Forelimb muscle (tissue), 1 donor: Measurements from ENCODE around the gene RPS6KA4. TPM values are rescaled to one million over a fixed set of nuclear protein-coding genes. Genes with fewer than 3 reads are reported as not detected.
"Not testable (repeated sequence)": the region's sequence is repeated elsewhere in the genome, so short reads cannot be mapped to it uniquely, and the experiment has no call there.

Experiments used
- DNase-seq: peaks from one replicate; pipeline ENCODE4 v3.0.0-alpha.2; 2013; ENCODE audit warnings: low read depth
- polyA plus RNA-seq: library from polyadenylated mRNA; unstranded; fragments of 120-200 nt; gene quantifications from one replicate; pipeline ENCODE4 v1.2.1, GENCODE V29; 2013; ENCODE audit not compliant: insufficient read length

Gene RPS6KA4
- polyA plus RNA-seq, 1 donor: 12.3 TPM

DNA sequence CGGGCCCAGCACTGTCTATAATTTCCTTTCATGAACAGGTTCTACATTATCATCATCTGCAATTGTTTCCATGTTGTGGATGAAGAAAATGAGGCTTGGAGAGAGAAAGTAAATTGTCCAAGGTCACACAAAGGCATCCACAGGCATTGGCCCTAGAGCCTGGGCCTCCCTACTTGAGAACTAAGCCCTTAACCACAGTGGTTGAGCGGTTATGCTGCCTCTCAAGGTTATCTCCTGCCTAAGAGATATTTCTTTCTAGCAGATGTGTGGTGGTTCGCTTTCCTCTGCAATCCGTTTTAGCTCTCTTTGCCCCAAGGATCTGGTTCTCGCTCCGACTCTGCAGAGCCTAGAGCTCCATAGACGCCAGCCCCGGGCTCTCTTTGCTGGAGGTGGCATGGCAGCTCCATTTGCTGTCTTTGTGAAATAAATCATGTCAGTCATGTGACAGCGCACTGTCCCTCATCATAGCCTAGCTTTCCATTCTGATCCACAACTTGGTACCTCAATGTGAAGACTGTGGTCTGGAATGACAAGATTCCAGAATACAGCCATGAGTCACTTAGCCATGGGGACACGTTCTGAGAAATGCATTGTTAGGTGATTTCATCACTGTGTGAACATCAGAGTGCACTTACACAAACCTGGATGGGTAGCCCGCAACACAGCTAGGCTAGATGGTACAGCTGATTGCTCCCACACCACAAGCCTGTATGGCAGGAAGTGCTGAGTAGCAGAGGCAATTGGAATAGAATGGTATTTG lies 27.2 kb downstream of the RPS6KA4 start:
- no peak for DNase-seq

DNA sequence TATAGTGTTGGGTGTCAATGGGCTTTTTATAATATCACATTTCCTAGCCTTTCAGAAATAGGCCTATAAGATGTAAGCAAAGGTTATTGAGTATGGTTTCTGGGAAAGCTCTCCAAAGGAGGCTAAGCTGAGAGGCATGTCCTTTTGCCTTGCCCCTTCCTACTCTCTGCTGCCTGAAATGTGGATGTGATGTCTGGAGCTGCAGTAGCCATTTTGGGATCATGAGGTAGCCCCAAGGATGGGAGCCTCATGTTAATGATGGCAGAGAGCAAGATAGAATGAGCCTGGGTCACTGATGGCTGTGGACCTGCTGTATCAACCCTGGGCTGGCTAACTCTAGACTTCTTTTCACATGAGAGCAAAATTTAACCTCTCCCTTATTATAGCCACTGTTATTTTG lies 29.0 kb downstream of the RPS6KA4 start:
- no peak for DNase-seq

DNA sequence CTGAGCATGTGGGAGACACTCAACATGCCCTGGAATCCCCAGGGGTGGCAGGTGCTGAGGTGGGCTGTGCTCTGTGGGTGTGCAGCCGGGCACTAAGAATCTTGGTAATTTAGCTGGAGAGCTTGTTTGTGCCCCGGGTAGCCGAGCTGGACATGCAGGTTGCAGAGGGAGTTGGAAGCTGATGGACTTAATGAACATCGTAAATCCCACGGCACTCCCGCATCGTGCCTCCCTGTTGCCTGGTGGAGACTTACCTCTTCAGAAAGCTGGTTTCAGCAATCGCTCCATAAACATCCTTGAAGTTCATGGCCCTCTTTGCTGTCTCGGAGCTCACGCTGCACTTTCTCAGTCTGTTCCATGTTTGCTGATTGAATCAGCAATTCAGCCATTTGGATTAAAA lies 29.9 kb downstream of the RPS6KA4 start:
- DNase-seq: no peak

DNA sequence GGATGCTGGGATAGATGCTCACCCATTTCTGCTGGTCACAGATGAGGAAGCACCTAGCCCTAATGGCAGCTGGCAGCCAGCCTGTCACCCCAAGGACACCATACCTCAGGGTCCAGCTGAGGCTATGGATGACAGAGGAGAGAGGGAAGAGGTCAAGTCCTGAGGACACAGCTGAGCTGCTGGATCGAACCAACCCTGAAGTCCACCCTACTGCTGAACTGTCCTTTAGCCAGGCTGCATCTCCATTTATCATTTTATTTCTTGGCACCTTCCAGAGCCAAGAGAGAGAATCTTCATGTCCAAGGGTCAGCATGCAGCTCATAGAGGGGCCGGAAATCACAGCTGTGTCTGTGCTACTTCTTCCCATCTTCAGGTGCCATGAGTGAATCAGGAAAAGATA lies 30.9 kb downstream of the RPS6KA4 start:
- no peak for DNase-seq

DNA sequence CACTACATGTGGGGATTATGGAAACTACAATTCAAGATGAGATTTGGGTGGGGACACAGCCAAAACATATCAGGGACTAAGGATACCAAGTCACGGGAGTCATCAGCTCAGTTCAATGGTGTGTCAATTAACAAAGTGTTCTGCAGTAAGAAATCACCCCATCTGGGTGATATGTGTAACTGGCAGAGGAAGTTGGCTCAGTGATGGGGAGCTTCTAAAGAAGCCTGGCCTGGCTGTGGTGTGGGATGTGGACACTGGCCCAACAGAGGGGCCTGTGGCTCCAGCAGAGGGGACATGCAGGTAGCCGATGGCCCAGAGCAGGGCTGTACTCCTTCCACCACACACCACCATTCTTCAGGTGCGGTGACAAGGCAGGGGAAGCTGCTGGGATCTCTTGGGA lies 31.6 kb downstream of the RPS6KA4 start:
- DNase-seq: no peak

DNA sequence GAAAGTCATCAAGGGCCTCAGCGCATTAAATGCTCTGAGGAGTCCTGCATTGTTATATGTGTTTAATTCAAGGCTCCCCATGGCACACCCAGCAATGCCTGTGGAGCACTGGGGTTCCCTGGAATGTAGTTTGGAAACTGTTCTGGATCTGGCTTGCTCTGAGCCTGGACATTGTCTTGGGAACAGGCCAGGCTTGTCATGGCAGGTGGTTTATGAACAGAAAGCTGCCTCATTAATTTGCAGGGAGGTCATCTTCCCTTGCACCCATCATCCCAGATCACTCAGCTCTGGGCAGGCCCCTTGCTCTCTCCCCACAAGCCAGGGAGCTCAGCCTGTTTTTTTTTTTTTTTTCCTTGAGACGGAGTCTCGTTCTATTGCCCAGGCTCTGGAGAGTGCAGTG lies 32.9 kb downstream of the RPS6KA4 start:
- DNase-seq: no peak

DNA sequence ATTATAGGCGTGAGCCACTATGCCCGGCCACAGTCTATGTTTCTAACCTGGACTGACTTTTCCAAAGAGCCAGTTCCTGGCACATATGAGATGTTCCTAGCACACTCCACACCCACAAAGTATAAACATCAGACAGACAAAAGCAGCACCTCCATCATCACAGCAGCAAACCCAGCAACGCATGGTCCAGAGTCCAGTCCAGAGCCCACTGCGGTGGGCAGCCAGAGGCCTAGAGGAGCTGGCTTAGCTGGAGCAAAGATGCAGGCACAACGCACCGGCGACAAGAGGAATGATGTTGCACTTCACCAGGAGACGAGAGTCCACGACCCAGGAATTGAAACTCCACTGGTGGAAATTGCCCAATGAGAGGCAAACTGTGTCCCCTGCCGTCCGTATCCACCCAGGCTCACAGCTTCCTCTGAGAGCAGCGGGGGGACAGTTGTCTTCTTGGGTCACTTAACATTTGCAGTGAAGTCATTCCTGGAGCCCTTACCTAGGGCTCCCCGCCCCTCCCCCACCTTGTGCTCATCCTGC lies 36.6 kb downstream of the RPS6KA4 start:
- DNase-seq: no peak

DNA sequence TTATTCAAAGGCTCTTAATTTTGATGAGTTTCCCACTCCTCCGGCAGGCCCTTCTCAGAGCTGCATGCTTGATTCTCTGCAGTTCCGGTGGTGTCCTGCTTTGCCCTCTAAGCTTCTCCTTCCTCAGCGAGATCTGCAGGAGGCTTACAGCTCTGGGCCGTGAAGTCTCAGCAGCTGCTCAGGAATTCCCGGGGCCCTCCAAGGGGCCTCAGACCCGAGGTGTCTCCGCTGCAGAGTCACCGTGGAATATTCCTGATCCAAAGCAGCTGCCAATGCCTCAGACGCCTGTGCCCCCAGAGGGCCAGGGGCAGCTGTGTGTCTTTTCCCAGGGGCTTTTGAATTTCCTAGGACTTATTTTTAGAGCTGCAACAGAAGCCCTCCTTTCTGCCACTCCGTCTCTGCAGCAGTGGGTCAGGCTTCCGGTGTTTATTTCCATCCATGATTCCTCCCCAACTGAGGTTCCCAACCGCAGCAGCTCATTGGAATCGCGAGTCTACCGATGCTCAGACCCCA lies 37.2 kb downstream of the RPS6KA4 start:
- no peak for DNase-seq

DNA sequence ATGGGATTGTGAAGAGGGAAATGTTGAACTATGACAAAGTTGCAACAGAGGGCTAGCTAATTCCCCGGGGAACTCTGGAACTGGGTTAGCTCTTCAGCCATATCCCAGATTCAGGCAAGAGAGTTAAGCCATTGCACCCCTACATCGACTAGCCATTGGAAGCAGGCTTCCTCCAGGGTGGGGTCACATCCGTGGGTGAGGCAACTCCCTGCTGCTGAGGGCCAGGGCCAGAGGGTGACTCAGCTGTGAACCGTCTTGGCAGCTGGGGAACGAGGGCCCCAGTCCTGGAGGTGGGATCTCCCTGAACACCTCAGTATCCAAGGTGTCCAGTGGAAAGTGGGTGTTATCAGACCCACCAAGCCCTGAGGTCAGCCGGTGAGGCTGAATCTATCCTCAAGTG lies 41.1 kb downstream of the RPS6KA4 start:
- DNase-seq: no peak

DNA sequence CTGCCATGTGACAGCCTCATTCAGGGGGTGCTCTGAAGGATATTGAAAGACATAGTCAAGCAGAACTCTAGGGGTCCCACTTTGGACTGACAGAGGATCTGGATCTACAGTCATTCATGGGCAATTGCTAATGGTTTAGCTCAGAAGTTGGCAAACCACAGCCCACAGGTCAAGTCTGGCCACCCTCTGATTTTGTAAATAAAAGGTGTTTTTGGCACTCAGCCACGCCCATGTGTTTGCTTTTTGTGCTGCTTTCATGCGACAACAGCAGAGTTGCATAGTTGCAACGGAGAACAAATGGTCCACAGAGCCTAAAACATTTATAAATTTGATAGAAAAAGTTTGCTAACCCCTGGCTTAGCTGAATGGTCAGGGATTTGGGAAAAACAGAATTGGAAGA lies 41.7 kb downstream of the RPS6KA4 start:
- DNase-seq: no peak

DNA sequence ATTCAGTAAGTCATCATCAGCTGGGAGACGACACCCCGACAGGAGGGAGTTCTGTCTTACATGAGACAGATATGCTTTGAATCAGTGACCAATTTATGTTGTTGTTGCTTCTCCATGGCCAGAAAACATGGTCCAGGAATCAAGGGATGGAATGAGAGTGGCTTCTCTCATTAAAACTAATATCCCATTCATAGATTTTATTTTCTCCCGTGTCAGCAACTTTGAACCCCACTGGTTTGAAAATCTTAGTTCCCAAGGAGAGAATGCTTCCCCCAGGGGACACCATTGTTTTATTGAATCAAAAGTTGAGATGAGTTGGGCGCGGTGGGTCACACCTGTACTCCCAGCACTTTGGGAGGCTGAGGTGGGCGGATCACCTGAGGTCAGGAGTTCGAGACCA lies 42.8 kb downstream of the RPS6KA4 start:
- DNase-seq: no peak

DNA sequence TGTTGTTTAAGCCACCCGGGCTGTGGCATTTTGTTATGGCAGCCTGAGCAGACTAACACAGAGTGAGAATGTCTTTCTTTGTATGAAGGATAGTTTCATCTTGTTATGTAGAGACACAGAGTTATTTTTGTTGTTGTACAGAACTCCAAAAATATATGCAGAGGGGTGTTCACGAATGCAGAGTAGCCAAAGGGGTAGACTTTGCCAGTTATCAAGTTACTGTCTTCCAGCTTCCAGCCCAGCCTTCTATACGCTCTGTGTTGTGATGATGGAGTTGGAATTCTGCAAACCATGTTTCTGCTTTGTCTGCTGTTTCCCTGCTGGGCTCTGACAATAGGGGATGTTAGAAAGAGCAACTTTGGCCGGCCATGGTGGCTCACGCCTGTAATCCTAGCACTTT lies 44.1 kb downstream of the RPS6KA4 start:
- no peak for DNase-seq

DNA sequence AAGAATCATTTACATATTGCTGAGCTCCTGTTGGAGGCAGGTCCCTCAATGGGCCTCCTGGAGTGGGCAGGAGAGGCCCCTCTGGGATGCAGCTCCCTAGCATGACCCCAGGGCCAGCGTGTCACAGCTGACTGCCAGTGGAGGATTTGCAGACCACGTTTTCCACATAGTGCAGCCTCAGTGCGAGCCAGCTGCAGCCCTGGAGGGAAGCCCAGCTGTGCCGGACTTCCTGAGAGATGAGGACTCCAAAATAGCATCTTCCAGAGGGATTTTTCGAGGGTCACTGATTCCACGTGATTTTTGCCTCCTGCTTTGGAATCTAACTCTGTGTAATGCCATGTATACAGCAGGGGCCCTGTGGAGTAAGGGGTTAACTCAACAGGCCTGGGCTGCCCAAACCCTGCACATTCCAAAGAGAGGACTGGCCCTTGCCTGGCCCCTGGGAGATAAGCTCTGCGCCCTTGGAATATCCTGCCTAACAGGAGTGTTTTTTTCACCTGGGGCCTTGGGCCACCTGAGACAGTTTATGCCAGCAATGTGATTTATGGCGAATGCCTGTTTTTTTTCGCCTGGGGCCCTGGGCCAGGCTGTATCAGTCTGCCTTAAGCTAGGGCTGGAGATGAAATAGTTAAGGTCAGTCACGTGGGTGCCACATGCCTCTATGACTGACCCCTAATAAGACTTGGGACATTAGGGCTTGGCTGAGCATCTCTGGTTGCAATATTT lies 47.4 kb downstream of the RPS6KA4 start:
- DNase-seq: no peak

DNA sequence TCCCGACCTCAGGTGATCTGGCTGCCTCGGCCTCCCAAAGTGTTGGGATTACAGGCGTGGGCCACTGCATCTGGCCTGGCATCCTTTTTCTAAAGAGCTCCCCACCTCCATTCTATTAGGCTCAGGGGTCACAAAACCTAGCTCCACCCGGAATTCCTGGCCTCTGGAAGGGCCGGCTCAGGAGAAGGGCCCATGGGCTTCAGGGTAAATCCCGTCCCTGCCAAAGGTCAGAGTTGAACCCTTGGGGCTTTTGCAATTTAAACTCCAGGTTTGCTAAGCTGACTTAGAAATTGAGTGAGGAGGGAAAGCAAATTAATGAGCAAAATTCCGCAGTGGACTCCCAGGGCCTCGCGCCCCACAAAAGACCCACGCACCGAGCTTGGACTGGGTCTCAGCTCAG lies 48.3 kb downstream of the RPS6KA4 start:
- DNase-seq: no peak

DNA sequence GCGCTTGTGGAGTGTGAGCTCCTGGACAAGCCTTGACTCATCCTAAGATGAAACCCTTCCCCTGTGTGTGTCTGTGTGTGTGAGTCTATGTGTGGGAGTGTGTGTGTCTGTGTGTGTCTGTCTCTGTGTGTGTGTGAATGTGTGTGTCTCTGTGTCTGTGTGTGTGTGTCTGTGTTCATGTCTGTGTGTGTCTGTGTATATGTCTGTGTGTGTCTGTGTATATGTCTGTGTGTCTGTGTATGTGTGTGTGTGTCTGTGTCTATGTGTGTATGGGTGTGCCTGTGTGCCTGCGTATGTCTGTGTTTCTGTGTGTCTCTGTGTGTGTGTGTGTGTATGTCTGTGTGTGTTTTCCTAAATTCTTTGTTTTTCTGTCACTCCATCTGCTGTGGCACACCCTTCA lies 48.7 kb downstream of the RPS6KA4 start:
- DNase-seq: no peak

DNA sequence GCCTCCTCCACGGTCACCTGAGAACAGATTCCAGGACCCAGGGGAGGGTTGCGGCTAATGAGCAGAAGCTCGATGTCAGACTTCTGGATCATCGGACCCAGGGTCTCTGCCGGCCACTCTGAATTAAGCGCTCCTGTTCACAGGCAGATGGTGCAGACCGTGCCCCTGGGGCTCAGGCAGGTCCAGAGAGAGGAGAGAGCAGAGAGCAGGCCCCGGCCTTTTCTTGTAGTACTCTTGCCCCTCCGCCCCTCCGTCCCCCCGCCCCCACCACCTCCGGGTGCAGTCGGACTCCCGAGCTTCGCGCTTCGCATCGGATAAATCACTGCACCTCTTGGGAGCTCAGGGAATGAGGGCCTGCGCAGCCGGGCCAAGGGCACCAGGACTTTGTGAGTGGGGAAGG lies 50.3 kb downstream of the RPS6KA4 start:
- DNase-seq: no peak

DNA sequence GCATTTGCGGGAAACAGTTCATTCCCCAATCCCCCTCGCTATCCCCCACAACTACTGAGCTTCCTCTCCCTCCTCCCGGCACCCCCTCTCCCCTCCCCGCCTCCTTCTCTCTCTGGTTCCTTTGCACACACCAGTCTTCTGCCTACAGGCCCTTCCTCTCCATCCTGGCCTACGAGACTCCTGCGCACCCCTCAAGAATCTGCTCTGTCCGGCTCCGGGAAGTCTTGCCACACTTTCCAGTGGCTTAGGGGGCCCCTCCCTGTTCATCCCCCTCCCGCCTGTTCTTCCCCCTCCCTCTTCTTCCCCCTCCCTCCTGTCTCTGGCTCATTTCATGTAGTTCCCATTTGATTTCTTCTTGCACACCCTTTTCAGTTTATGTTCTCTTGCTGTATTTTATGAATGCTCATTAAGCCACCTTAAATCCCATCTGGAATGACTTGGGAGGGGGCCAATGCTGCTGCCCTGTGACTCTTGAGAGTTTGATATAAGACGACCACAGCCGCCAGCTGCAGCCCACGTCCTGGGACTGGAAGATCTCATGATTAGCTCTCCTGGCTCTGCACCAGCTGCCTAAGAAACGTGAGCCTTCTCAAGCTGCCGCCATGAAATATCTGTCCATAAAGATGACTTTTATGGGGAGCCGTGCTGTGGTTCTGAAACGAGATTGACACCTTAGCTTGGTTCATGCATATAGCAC lies 50.9 kb downstream of the RPS6KA4 start:
- no peak for DNase-seq

DNA sequence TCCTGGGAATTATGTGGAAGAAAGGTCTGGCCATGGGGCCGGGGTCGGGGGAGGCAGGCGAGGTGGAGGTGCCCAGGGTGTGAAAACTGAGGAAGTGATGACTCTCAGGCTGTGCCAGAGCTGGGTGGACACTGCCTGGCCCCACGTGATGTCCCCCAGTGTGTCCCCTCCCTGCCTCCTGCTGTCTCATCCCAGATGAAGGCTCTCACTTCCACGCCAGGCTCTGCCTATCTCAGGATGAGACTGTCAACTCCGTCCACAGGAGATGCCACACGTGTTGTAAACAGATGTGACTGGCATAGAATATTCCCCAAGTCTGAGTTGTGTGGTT lies 51.4 kb downstream of the RPS6KA4 start:
- no peak for DNase-seq

DNA sequence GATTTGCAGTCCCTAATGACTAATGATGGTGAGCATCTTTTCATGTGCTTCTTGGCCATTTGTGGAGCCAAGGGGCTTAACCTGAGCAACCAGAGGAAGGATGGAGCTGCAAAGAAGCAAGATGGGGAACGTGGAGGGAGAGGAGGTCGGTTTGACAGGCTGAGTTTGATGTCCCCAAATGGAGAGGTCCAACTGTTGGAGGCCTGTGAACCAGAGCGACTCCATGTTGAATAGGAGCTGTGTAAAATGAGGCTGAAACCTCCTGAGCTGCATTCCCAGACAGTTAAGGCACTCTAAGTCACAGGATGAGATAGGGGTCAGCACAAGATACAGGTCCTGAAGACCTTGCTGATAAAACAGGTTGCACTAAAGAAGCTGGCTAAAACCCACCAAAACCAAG lies 54.5 kb downstream of the RPS6KA4 start:
- no peak for DNase-seq

DNA sequence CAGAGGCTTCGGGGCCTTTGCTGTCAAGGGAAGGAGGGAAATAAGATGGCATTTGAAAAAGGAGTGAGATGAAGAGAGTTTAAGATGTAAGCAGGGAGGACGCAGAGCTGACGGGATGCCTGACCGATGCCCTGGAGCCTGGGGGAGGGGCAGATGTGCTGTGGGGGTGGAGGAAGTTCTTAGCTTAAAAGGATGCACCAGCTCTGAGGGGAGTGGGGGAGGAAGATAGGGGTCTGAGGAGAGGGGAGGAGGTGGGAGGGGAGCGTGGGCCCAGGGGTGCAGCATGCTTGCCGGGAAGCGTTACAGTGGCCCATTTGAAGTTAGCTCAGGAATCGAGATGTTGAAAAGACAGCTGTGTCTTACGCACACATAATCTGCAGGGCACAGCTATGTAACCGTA lies 56.3 kb downstream of the RPS6KA4 start:
- DNase-seq: no peak

DNA sequence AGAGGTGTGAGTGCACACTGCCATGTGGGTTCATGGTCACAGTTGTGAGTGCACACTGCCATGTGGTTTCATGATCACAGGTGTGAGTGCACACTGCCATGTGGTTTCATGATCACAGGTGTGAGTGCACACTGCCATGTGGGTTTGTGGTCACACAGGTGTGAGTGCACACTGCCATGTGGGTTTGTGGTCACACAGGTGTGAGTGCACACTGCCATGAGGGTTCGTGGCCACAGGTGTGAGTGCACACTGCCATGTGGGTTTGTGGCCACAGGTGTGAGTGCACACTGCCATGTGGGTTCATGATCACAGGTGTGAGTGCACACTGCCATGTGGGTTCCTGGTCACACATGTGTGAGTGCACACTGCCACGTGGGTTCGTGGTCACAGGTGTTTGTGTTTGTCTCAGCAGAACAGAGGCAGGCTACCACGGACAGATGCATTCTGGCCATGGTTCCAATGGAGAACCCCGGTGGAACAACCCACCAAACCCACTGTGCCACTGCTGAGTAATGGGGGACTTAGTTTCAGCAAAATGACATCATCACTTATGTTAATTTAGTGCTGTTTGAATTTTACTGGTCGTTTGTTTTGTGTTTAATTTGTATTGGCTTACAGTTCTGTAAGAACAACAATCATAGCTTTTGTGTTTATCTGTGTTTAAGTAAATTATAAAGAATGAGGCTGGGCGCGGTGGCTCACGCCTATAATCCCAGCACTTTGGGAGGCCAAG lies 57.2 kb downstream of the RPS6KA4 start:
- no peak for DNase-seq

DNA sequence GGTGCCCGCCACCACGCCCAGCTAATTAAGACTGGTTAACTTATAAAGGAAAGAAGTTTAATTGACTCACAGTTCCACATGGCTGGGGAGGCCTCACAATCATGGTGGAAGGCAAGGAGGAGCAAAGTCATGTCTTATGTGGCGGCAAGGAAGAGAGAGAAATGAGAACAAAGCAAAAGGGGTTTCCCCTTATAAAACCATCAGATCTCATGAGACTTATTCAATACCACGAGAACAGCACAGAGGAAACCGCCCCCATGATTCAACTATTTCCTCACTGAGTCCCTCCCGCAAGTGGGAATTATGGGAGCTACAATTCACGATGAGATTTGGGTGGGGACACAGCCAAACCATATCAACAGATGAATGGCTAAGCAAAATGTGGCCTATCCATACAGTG lies 59.3 kb downstream of the RPS6KA4 start:
- DNase-seq: not testable (repeated sequence)
